CD4-positive, alpha-beta T cell treated with Interleukin-2 at 100 ng/mL for 4 hours (primary cell): Measurements from ENCODE around the gene PTPRN2.
"Not testable (repeated sequence)": the region's sequence is repeated elsewhere in the genome, so short reads cannot be mapped to it uniquely, and the experiment has no call there.

Experiments
- DNase-seq: peaks from one replicate; pipeline ENCODE4 v3.0.0-alpha.2; 2020; ENCODE audit warnings: low spot score

The PTPRN2 gene

DNA sequence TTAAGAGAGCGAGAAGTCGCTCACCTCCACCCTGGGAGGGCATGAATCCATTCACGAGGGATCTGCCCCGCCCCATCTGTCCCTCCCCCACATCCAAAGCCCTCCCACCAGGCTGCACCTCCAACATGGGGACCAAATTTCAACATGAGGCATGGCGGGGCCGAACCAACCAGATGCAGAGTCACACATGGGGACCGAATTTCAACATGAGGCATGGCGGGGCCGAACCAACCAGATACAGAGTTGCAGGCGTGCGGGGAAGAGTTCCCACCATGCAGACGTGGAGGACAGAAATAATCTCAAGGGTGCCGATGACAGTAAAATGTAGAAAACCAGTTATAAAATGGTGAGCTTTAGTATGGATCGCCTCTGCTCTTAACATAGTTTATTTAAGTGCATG is 686.5 kb downstream of the PTPRN2 start:
- no peak for DNase-seq

DNA sequence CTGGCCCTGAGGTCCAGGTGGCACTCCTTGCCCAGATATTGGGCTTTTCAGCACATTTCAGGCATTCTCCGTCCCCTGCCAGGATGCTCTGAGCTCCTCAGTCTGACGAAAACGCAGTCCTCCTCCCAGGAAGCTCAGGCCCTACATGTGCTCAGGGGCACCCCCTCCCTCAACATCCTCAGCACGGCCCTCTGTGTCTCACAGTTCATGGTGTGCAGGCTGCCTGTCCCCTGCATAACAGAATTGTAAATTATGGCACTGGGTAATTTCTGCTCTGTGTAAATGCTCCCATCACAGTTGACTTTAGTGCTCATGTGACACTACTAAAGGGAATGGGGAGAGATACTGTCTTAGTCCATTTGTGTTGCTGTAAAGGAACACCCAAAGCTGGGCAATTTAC is 687.1 kb downstream of the PTPRN2 start:
- no peak for DNase-seq

DNA sequence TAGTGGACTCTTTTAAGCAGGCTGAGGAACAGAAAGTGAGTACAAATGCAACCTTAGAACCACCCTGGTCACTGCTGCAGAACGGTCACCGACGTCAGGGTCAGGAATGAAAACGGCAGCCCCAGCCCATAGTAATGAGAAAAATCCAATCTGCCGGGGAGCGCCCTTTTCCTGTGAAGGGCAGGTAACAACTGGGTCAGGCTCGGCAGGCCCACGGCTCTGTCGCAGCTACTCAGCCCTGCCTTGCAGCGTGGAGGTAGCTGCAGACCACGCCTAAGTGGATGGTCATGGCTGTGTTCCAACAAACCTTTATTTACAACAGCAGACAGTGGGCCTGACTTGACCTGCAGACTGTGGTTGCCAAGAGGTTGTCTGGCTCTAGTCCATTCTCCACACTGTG is 687.6 kb downstream of the PTPRN2 start:
- no peak for DNase-seq

DNA sequence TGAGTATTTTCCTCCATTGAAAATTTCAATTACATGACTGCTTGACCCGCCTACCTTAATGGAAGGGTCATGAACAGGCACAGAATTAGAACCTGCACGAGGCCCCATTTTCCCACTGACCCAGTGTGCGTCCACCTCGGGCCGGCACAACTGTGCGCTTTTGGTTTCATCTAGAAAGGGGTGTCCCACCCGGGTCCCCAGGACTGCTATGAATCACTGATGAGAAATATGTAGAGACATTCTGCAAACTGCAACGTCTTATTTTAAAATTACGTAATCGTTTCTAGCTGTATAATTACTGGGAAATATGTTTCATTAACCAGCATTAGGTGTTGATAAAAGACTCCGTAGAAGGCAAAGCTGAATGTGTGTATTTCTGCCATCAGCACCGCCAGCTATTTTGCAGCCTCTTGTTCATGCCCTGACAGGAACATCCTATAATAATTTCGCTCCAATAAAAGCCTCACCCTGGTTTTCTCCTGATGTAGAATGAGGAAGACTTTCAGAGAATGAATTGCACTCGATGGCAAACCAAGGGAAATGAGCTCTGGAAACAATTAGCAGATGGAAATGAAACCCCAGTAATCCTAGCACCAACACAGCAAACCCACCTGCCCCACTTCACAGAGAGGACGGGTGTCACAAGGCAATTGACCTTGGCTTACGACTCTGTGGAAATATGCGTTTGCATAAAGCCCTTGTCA is 688.7 kb downstream of the PTPRN2 start:
- DNase-seq, result no peak

DNA sequence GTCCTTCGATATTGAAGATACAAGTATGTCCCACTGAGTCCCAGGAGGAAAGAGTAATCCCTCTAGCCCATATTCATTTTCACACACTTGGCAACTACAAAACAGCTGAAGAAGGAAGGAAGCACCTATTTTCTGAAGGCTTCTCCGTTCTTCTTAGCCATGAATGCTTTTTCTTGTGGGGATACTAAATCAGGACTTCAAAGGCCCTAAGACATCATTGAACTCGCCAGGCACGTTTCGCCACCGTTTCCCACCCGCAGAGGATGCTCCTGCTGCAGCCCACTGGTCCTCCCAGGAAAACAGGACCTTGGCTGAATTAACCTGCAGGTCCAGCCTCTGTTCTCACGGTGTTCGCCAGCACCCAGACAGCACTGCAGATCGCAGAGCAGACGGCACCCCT is 689.4 kb downstream of the PTPRN2 start:
- no peak for DNase-seq

DNA sequence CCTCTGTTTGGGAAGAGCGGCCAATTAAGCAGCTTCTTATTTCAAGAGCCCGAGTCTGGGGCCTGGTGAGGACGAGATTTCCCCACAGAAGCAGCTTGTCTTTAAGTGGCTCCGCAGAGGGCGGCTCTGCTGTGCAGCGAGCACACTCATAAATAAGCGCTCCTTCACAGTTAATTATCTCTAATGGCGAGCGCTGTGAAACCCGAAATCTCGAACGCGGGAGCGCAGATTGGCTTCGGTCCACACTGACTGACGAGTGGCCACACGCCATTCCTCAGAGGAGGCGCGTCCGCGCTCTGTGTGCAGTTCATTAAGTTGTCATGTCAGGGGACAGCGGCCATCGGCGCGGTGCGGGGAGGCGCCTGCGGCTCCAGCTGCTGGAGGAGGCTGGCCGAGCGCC is 689.9 kb downstream of the PTPRN2 start:
- no peak for DNase-seq

DNA sequence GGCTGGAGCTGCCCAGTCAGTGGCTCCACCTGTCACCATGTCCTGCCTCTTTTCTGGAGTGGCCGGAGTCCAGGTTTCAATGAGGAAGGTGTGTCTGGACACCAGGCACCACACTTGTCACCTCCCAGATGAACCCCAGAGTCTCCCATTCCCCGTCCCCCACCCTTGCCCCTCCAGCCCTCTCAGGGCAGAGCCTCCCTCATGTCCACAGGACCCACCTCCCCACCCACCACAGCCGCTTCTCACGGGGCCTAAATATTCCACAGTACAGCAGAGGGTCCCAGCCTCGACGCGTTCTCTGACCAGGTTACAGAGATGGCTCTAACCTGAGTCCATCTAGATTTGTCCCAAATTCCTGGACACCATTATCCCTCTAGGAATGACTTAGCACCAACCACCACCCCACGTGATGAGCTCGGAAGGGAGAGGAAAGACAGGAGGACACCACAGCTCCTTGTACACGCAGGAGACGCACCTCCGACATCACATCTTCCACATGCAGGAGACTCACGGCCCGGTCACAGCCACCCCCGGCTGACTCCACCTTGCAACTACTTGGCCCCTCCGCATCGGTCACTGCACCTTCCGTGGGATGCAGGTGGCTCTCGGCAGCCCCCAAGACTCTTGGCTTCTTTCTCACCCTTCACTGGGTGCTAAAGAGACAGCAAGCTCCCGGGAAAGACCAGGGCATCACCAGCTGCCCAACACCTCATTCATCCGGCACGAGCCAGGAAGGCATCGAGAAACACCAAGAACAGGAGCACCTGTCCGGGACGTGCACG is 690.7 kb downstream of the PTPRN2 start:
- DNase-seq, result no peak

DNA sequence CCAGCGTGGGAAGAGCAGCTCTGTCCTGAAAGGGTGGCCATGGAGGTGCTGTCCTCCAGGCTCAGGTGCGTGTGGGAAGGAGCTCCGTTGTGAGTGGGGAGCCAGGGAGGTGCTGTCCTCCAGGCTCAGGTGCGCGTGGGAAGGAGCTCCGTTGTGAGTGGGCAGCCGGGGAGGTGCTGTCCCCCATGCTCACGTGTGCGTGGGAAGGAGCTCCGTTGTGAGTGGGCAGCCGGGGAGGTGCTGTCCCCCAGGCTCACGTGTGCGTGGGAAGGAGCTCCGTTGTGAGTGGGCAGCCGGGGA is 691.3 kb downstream of the PTPRN2 start:
- not testable (repeated sequence) for DNase-seq

DNA sequence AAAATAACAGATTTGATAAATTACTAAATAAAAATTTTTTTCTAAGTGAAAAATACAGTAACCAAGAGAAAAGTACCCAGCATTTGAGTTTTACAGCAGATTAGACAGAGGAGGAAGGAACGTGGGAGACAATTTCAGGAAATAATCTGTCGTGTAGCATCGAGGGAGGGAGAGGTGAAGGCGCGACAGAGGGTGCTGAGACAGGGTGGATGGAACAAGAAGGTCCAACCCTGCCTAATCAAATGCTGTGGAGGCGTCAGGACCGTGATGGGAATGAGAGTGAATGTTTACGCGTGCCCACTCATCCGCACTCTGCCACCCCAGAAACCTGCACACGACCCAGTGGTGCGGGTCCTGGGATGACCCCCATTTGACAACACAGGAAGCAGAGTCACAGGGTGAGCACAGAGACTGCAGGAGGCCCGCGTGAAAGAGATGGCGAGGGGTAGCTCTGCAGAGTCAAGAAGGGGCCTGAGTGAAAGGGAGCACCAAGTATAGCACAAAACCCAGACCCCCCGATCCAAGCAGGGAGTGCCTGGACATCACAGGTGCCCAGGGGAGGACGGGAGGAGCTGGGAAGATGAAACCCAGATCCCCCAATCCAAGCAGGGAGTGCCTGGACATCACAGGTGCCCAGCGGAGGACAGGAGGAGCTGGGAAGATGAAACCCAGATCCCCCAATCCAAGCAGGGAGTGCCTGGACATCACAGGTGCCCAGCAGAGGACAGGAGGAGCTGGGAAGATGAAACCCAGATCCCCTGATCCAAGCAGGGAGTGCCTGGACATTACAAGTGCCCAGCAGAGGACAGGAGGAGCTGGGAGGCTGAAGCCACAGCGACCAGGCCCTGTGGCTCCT is 691.9 kb downstream of the PTPRN2 start:
- DNase-seq, result no peak

DNA sequence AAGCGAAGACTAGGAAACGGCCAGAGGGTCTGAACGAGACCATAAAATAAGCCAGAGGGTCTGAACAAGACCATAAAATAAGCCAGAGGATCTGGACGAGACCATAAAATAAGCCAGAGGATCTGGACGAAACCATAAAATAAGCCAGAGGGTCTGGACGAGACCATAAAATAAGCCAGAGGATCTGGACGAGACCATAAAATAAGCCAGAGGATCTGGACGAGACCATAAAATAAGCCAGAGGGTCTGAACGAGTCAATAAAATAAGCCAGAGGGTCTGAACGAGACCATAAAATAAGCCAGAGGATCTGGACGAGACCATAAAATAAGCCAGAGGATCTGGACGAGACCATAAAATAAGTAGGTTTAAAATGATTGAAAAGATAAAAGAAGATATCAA is 692.5 kb downstream of the PTPRN2 start:
- DNase-seq, result not testable (repeated sequence)

DNA sequence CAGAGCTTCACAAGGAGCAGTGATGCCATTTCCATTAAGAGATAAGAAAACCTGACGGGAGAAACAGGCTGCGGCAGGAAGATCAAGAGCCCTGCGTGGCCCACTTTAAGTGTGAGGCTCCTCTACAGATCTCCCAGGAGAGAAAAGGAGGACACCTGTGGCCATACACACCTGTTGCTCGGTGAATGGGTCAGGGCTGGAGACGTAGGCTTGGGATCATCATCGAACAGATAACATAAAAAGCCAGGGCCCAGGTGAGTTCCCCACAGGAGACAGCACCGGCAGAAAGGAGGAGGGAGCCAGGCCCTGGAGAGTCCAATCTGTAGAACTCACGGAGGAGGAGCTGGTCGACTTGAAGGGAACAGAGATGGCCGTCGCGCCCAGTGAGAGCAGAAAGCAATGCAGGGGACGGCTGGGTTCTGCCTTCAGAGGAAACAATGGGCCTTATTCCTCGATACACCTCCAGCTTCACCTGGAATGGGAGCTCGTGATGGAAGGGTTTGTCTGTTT is 694.0 kb downstream of the PTPRN2 start:
- no peak for DNase-seq

DNA sequence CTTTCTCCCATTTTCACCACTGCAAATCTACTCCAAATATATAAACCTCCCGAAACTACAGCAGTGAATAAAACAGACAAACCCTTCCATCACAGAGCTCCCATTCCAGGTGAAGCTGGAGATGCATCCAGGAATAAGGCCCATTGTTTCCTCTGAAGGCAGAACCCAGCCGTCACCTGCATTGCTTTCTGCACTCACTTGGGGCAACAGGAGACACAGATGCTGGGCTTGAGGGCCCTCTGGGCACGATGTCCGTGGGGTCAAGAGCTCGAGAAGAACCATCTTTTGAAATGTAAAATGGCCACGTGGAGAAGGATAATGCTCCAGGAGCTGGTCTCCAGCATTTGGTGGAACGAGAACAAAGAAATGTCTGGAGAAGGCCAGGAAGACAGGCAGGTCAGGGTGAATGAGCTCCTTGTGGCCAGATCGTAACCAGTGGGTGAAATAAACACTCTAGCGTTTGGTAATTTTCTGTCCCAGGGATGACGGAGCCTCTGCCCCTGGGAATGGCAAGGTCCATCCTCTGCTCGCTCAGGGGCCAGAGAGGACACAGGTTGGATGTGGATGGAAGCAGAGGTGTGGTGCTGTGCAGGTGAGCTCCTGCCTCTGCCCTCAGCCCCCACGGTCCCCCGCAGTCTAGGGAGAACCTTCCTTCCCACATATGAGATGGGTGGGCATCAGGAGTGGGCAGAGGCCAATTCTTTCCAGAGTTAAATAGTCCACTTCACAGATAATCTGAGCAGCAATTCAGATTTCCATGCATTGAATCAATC is 694.7 kb downstream of the PTPRN2 start:
- no peak for DNase-seq

DNA sequence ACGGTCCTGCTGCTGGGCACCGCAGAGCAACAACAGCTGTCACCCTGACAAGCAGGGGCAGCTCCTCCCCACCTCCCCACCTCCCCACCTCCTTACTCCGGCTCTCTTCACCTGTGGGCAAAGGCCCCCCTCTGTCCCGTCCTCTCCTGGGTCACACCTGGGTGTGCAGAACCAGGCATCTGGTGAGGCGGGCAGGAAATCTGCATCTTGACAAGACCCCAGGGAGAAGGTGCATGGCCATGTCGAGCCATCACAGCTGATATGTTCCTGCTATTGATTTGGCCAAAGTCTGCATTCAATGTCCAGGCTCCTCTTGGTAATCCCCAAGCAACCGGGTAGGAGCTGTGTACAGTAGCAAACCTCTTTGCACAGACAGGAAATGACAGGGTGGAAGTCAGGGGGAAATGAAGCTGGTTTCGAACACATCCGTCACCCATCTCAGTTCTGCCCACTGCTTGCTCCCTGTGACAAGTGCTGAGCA is 696.7 kb downstream of the PTPRN2 start:
- no peak for DNase-seq

DNA sequence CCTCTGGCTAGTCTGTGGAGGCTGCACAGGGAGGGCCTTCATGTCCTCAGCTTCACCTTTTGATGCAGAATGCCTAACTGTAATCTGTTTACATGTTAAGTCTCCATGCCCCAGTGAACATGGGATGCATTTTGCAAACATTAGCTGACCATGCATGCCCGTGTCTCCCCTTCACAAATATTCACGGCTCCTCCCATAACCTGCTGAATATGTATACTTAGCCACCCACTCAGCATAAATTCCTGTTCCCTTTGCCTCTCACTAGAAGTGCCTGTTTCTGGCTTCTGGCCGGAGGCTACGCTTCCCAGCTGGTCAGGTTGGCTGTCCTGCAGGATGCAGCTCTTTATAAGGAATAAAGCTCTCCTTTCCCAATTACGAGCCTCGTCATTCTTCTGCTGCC is 698.1 kb downstream of the PTPRN2 start:
- no peak for DNase-seq

DNA sequence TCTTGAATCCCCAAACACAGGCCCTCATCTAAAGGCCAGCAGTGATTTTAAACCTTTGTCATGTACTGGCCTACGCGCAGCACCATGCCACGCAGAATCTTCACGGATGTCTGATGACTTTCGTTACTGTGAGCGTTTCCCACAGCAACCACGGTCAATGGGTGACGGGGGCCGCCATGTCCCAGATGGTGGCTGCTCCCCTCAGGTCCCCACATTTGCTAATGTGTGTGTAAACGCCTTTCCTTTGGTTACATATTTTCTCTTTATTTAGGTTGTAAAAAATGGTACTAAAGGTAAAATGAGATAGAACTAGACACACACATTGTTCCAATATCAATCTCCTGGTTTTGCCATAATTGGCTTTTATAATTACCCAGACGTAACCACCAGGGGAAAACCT is 699.0 kb downstream of the PTPRN2 start:
- DNase-seq, result no peak

DNA sequence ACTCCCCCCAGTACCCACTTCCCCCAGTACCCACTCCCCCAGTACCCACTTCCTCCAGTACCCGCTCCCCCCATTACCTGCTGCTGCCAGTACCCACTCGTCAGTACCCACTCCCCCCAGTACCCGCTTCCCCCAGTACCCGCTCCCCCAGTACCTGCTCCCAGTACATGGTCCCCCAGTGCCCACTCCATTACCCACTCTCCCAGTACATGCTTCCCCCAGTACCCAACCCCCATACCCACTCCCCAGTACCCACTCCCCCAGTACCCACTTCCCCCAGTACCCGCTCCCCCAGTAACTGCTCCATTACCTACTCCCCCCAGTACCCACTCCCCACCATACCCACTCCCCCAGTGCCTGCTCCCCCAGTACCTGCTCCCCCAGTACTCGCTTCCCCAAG is 700.2 kb downstream of the PTPRN2 start:
- DNase-seq, result no peak

DNA sequence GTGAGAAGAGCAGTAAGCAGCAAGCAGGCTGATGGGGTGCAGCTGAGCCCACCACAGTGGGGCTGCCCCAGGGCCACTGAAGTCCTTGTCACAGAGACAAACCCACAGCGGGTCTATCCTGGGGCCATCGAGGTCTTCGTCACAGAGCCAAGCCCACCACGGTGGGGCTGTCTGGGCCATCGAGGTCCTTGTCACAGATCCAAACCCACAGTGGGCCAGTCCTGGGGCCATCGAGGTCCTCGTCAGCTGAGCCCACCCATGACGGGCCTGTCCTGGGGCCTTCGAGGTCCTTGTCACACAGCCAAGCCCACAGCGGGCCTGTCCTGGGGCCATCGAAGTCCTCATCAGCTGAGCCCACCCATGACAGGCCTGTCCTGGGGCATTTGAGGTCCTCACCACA is 700.9 kb downstream of the PTPRN2 start:
- DNase-seq, result no peak

DNA sequence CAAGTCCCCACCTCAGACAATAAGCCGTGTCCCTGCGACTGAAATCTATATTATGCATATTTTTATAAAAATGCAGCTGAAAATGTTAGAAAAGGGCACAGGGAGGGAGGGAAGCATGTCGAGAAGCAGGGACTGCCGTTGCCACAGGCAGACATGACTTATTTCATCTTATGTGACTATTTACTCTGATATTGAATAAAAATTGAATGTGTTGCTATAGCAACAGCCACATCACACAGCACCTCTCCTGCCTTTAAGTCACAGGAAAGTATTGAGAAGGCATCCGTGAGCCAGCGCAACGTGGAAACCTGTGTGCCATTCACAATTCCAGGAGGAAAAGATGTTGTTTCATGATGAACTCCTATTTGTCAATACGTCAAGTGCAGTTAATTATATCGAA is 701.4 kb downstream of the PTPRN2 start:
- no peak for DNase-seq

DNA sequence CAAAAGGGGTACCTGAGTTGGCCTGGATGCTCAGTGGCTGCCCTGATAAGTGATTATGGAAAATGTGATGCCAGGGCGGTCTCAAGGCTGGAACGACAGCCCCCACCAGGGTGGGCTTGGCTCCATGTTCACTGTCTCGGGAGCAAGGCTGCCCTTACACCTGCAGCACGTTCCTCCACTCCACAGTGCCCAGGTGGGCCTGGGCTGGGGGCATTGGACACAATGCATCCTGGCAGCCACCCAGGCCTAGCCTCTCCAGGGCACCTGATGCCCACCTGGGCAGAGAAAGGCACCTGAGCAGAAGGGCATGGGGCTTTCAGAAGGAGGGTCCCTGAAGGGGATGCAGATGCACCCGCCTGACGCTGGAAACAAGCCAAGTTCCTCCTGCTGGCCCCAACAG is 702.5 kb downstream of the PTPRN2 start:
- no peak for DNase-seq

DNA sequence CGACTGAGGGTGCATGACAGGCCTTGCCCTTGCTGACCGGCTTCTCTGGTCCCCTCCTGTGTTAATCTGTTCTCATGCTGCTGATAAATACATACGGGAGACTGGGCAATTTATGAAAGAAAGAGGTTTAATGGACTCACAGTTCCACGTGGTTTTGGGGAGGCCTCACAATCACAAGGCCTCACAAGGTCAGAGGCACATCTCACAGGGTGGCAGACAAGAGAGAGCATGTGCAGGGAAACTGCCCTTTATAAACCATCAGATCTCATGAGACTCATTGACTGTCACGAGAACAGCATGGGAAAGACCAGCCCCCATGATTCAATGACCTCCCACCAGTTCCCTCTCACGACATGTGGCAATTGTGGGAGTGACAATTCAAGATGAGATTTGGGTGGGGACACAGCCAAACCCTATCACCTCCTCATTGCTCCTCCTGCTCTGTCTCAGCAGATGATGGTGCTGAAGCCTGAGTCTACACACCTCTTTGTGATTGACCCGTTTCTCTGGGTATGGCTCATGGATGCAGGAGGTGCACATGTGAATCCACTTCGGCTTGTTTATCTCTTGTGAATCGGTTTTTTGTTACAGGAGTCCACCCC is 703.1 kb downstream of the PTPRN2 start:
- DNase-seq, result no peak

DNA sequence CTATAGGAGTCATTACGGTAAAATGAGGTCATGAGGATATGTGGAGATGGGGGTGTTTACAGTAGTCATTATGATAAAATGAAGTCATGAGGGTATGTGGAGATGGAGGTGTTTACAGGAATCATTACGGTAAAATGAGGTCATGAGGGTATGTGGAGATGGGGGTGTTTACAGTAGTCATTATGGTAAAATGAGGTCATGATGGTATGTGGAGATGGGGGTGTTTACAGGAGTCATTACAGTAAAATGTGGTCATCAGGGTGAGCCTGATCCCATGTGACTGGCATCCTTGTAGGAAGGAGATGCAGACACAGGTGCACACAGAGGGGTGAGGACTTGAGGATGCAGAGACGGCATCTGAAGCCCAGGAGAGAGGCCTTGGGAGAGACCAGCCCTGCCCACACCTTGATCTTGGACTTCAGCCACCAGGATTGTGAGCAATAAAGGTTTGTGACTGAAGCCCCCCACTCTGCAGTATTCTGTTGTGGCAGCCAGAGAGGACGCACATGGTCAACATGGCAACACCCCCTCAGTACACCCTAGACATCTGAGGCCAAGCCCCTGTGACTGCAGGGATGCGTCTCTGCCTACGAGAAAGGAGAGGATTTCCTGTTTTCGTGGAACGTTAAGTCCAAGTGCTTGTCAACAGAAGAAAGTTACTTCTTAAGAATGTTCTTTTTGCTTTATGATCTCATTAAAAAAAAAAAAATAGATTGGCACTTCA is 706.4 kb downstream of the PTPRN2 start:
- no peak for DNase-seq
